ENCODE results near the gene FAM20C. TPM values are rescaled to one million over a fixed set of nuclear protein-coding genes. Genes with fewer than 3 reads are reported as not detected.

The FAM20C gene
- total and polyA plus RNA-seq, 2 of the 8 experiments (the other 6 are each of a cell fraction or from before 2014, with no cell fraction given) = 9.5 to 34.8 TPM

DNA sequence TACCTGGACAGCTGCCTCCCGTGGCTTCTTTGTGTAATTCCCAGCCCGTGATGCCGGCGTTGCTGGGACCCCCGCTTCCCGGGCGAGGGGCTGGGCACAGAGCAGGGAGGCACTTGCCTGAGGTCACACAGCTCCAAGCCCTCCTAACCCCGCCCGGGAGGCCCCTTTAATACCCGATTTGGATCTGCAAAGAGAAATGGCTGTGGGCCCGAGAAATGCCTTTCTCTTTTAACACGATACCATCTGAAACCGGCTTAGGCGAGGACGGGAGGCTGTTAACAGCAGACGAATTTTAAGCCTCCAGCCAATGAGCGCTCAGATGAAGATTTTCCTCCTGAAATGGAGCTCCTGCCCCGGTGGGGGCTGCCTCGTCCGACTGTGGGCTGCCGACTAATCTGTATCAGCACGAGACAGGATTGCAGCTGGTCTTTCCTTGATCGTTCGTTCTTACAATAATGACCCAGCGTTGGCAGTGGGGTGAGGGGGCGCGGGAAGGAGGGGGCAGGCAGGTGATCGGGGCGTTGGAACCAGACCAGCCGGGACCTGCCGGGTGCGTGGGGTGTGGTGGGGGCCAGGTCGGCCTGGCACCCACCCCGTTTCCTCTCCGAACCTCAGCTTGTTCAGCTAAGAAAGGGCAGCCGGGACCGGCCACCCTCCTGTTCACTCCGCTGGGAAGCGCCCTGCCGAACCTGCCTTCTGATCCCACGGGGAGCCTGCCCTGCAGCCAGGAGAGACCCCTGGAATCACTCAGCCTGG lies 61.4 kb downstream of the FAM20C start:
- H2BK15ac ChIP-seq (ENCODE audit: low read length) = no peak overlapping the region
- H3K14ac ChIP-seq (ENCODE audit: insufficient read length) = no peak overlapping the region
- no peak overlapping the region for H2AFZ ChIP-seq (ENCODE audit: low read length)
- H3K56ac ChIP-seq (replicated peaks; ENCODE audit: insufficient read length, low read depth, low read length) = no peak overlapping the region
- H4K8ac ChIP-seq (ENCODE audit: extremely low read depth, insufficient read depth, low read length) = no peak overlapping the region
- no peak overlapping the region for H3K9ac ChIP-seq (replicated peaks in 1 of 4; ENCODE audit: extremely low read depth in 1 of 4, low read depth in 3 of 4, low read length in 3 of 4)
- no peak overlapping the region for H2BK20ac ChIP-seq (ENCODE audit: low read length)
- peaks cover 0 to 2% of the 10 kb centered on the region in 2 experiments for H4K20me1 ChIP-seq (replicated peaks in 1 of 2; ENCODE audit: control insufficient read depth in 1 of 2, insufficient read depth in 2 of 2, low read length in 2 of 2)
- no peak overlapping the region for H2AK5ac ChIP-seq (ENCODE audit: low read depth, low read length)
- H3K4me1 ChIP-seq (replicated peaks in 1 of 4; ENCODE audit: control insufficient read depth in 3 of 4, insufficient read depth in 4 of 4, low read length in 3 of 4) = no peaks in the 10 kb centered on the region
- H3K4ac ChIP-seq (replicated peaks; ENCODE audit: insufficient read length, low read depth, low read length) = no peak overlapping the region
- FAIRE-seq (no peak), DNase-seq (ENCODE audit: low read depth in 1 of 2, low spot score in 2 of 2) (no peak)
- no peak overlapping the region for H3K4me2 ChIP-seq (ENCODE audit: insufficient read depth in 1 of 2, low read depth in 2 of 2, low read length in 2 of 2)
- no peaks in the 10 kb centered on the region for H3K27me3 ChIP-seq (replicated peaks in 1 of 4; ENCODE audit: control insufficient read depth in 3 of 4, extremely low read depth in 1 of 4, insufficient read depth in 3 of 4, low read length in 3 of 4)
- H3K23me2 ChIP-seq (ENCODE audit: low read depth, low read length) = no peaks in the 10 kb centered on the region
- H3K4me3 ChIP-seq (ENCODE audit: extremely low read depth in 1 of 4, insufficient read depth in 2 of 4, low read depth in 3 of 4, low read length in 4 of 4) = no peak overlapping the region
- H2BK120ac ChIP-seq (replicated peaks; ENCODE audit: low read depth, low read length) = no peak overlapping the region
- H3K23ac ChIP-seq (ENCODE audit: insufficient read length) = no peak overlapping the region
- H3K9me3 ChIP-seq (ENCODE audit: insufficient read depth in 2 of 2, low read depth in 1 of 2, low read length in 1 of 2) = peaks cover 14 to 63% of the 10 kb centered on the region in 2 experiments
- WGBS, 2 experiments (ENCODE audit: extremely low coverage in 1 of 2, insufficient coverage in 1 of 2, insufficient read length in 1 of 2, insufficient replicate concordance in 2 of 2, low coverage in 1 of 2, low lambda C conversion rate in 2 of 2, missing lambda C conversion rate in 1 of 2) = 93% methylated on average over 29 of the region's 41 CpGs; no CpG with 5 or more reads in 1 of the 2 experiments
- H3K36me3 ChIP-seq (ENCODE audit: control insufficient read depth in 2 of 4, insufficient read depth in 4 of 4, low read length in 3 of 4) = peaks cover 2 to 55% (median 17%) of the 10 kb centered on the region in 4 experiments; a peak in 6 of 8 replicates
- no peak overlapping the region for H4K91ac ChIP-seq (replicated peaks; ENCODE audit: insufficient read length, low read length)
- H2BK5ac ChIP-seq (ENCODE audit: low read depth, low read length) = no peak overlapping the region
- H4K5ac ChIP-seq (ENCODE audit: insufficient read length, low read depth, low read length) = no peak overlapping the region
- POLR2A ChIA-PET (ENCODE audit: partially characterized antibody) = no interaction called here
- H2BK12ac ChIP-seq (ENCODE audit: low read depth, low read length) = no peak overlapping the region
- H3K79me1 ChIP-seq (ENCODE audit: low read depth, low read length) = no peaks in the 10 kb centered on the region
- no peaks in the 10 kb centered on the region for H3K79me2 ChIP-seq (ENCODE audit: control insufficient read depth in 1 of 2, insufficient read depth in 2 of 2, low read length in 2 of 2)
- no peak overlapping the region for H3K18ac ChIP-seq (ENCODE audit: extremely low read depth, low read length)
- H3K27ac ChIP-seq (ENCODE audit: low read depth, low read length) = no peak overlapping the region
- CTCF ChIA-PET (ENCODE audit: partially characterized antibody) = interaction anchor here (1.2 to 2.0 kb wide), 2 partner anchors 9 to 10 kb away, joined by 7 to 10 read pairs; no protein-coding TSS in a partner anchor
- TF ChIP-seq, protein P1, sequence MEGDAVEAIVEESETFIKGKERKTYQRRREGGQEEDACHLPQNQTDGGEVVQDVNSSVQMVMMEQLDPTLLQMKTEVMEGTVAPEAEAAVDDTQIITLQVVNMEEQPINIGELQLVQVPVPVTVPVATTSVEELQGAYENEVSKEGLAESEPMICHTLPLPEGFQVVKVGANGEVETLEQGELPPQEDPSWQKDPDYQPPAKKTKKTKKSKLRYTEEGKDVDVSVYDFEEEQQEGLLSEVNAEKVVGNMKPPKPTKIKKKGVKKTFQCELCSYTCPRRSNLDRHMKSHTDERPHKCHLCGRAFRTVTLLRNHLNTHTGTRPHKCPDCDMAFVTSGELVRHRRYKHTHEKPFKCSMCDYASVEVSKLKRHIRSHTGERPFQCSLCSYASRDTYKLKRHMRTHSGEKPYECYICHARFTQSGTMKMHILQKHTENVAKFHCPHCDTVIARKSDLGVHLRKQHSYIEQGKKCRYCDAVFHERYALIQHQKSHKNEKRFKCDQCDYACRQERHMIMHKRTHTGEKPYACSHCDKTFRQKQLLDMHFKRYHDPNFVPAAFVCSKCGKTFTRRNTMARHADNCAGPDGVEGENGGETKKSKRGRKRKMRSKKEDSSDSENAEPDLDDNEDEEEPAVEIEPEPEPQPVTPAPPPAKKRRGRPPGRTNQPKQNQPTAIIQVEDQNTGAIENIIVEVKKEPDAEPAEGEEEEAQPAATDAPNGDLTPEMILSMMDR (IDR thresholded peaks at IDR 0.05; ENCODE audit: control extremely low read depth in 1 of 3, insufficient read depth in 1 of 3, low read depth in 1 of 3, low read length in 3 of 3) = no peak
- TF ChIP-seq, protein P2, sequence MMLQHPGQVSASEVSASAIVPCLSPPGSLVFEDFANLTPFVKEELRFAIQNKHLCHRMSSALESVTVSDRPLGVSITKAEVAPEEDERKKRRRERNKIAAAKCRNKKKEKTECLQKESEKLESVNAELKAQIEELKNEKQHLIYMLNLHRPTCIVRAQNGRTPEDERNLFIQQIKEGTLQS (IDR thresholded peaks at IDR 0.05; ENCODE audit: insufficient read depth, low read depth, low read length) = no peak
- TF ChIP-seq TCF12 (IDR thresholded peaks at IDR 0.05; ENCODE audit: low read depth, low read length) (no peak), HDAC2 (IDR thresholded peaks at IDR 0.05; ENCODE audit: borderline replicate concordance in 1 of 2, low read depth in 2 of 2, low read length in 2 of 2) (no peak), RAD21 (IDR thresholded peaks at IDR 0.05 in 1 of 2, conservative IDR thresholded peaks at IDR 0.05 in 1 of 2; ENCODE audit: low read depth in 2 of 2, low read length in 2 of 2) (no peak), KDM1A (IDR thresholded peaks at IDR 0.05; ENCODE audit: borderline replicate concordance, low read length) (no peak), POLR2A (IDR thresholded peaks at IDR 0.05; ENCODE audit: control extremely low read depth in 1 of 2, low read depth in 2 of 2, low read length in 2 of 2) (no peak), RXRA (IDR thresholded peaks at IDR 0.05; ENCODE audit: insufficient read depth, low read depth, low read length) (no peak)
